Fibroblast of lung (primary cell): ENCODE results near the gene STX1A.

Source experiments
- CTCF ChIP-seq, 2 donors: IDR thresholded peaks in 1 of 2; conservative IDR thresholded peaks in 1 of 2; 1 replicate in 1 of 2; 2 replicates in 1 of 2; pipeline ENCODE4 v1.5.1; 2011 to 2012; ENCODE audit warnings: low read length in 2 of 2, control low read depth in 1 of 2, inconsistent platforms in 1 of 2, low read depth in 1 of 2, mild to moderate bottlenecking in 1 of 2
- EZH2 ChIP-seq: IDR thresholded peaks from 2 replicates; pipeline ENCODE4 v1.5.1; 2012; ENCODE audit warnings: low read length, control low read depth, mild to moderate bottlenecking; ENCODE audit errors: missing control alignments

- TF ChIP-seq CTCF (conservative IDR thresholded peaks at IDR 0.05 in 1 of 2, IDR thresholded peaks at IDR 0.05 in 1 of 2; ENCODE audit: low read depth in 1 of 2, low read length in 2 of 2) = no peak
- TF ChIP-seq EZH2 = no peak
Observed at GRCh38 chr7:73671322-73671661, 48.2 kb downstream of the STX1A start.
